ENCODE measurements around the gene MAPK12.

- no peak for TF ChIP-seq RBM39 (optimal IDR thresholded peaks at IDR 0.05; ENCODE audit: low read depth, low read length)
- TF ChIP-seq EP300 (IDR thresholded peaks at IDR 0.05; ENCODE audit: low read length), result no peak
- TF ChIP-seq RFX5 (IDR thresholded peaks at IDR 0.05; ENCODE audit: low read depth, low read length), result no peak
These were observed 51.6 kb downstream of the MAPK12 start for GRCh38 chr22:50209893-50210292.
